Medulla oblongata (tissue), 1 donor: ENCODE results near the gene POMGNT1.

Experiments
- DNase-seq: peaks from one replicate; pipeline ENCODE4 v3.0.0-alpha.2; 2015; ENCODE audit errors: extremely low spot score

POMGNT1 gene

GRCh38 chr1:46157916-46158311 lies 40.3 kb downstream of the POMGNT1 start:
- DNase-seq, result no peak

- no peak for DNase-seq
Measured at GRCh38 chr1:46153732-46154131, 44.5 kb downstream of the POMGNT1 start.

- no peak for DNase-seq
Measured at GRCh38 chr1:46153228-46153627, 45.0 kb downstream of the POMGNT1 start.

GRCh38 chr1:46152016-46152415 lies 46.2 kb downstream of the POMGNT1 start:
- DNase-seq, result no peak

GRCh38 chr1:46150085-46150484 lies 48.1 kb downstream of the POMGNT1 start:
- no peak for DNase-seq

GRCh38 chr1:46148318-46148717 lies 49.9 kb downstream of the POMGNT1 start:
- DNase-seq, result no peak
